ENCODE data around the gene COL6A5. TPM values are rescaled to one million over a fixed set of nuclear protein-coding genes. Genes with fewer than 3 reads are reported as not detected.
"Not testable (repeated sequence)": the region's sequence is repeated elsewhere in the genome, so short reads cannot be mapped to it uniquely, and the experiment has no call there.

COL6A5 gene
- total RNA-seq, 1 experiment from 2014 or later, result 0.04 TPM

DNA sequence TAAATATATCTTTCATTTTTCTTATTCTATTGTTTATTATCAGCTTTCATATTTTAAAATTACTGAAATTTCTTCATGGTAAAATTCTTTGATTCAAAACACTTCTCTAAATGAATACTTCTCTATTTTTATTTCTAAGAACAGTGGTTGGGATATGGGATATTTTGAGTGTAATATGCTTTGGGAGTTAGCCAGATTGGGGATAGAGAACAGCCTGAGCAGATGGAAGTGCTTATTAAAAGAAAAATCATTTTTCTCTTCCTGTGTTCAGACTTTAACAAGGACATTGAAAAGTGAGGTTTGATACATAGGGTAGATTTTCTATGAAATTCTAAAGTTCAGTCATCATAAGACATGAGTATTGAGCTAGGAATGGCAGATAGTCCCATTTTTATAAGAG lies 84.8 kb downstream of the COL6A5 start:
- Histone ChIP-seq H3K79me1 (ENCODE audit: insufficient read depth, low read depth, low read length, poor library complexity, severe bottlenecking) (no peaks in the 10 kb centered on the region), H2BK20ac (ENCODE audit: low read depth, low read length, poor library complexity, severe bottlenecking) (no peak overlapping the region), H4K8ac (replicated peaks; ENCODE audit: insufficient read length, low read depth, low read length) (no peak overlapping the region), H3K9ac (ENCODE audit: extremely low read depth, insufficient read length, low read length) (no peak overlapping the region), H3K27ac (ENCODE audit: insufficient read length, low read depth, low read length) (no peak overlapping the region), H3K18ac (ENCODE audit: insufficient read length, low read depth, low read length) (no peak overlapping the region), H2AK5ac (ENCODE audit: insufficient read length, low read length) (no peak overlapping the region), H3K23me2 (ENCODE audit: insufficient read length, low read depth, low read length, poor library complexity, severe bottlenecking) (no peaks in the 10 kb centered on the region), H3K4me1 (ENCODE audit: insufficient read depth, low read length) (no peaks in the 10 kb centered on the region), H4K5ac (ENCODE audit: insufficient read length, low read depth, low read length) (no peak overlapping the region), H4K20me1 (ENCODE audit: control insufficient read depth, insufficient read depth, insufficient read length) (no peaks in the 10 kb centered on the region), H2AFZ (ENCODE audit: low read length) (no peak overlapping the region), H3K4me2 (ENCODE audit: insufficient read depth, insufficient read length, low read length) (no peak overlapping the region), H2BK5ac (ENCODE audit: insufficient read length, low read length) (no peak overlapping the region), H3K23ac (ENCODE audit: insufficient read length, low read depth, low read length) (no peak overlapping the region), H3K14ac (ENCODE audit: insufficient read depth, low read length) (no peak overlapping the region), H4K91ac (ENCODE audit: insufficient read length, low read depth, low read length) (no peak overlapping the region), H2BK12ac (ENCODE audit: insufficient read length, low read depth, low read length) (no peak overlapping the region), H3K27me3 (ENCODE audit: insufficient read depth, low read length) (no peaks in the 10 kb centered on the region), H2BK120ac (ENCODE audit: low read depth, low read length, poor library complexity, severe bottlenecking) (no peak overlapping the region), H3K79me2 (ENCODE audit: insufficient read depth, low read length) (no peaks in the 10 kb centered on the region), H2BK15ac (ENCODE audit: low read depth, low read length) (no peak overlapping the region), H3K9me3 (ENCODE audit: control insufficient read depth, low read depth, low read length) (no peaks in the 10 kb centered on the region), H3K4ac (ENCODE audit: low read depth, low read length) (no peak overlapping the region), H3K56ac (ENCODE audit: insufficient read length, low read depth, low read length) (no peak overlapping the region), H3T11ph (ENCODE audit: low read length) (no peak overlapping the region)
- H3K4me1 Mint-ChIP-seq, result peaks cover 7 to 8% of the 10 kb centered on the region in 2 experiments
- no peak for DNase-seq
- no peak overlapping the region for H3K27ac Mint-ChIP-seq
- H3K36me3 Mint-ChIP-seq (ENCODE audit: insufficient read depth in 1 of 3, low read depth in 3 of 3), result no peaks in the 10 kb centered on the region
- H3K27me3 Mint-ChIP-seq (ENCODE audit: low read depth), result peaks cover 2% of the 10 kb centered on the region; the same call in 1 of the 2 replicates
- H3K4me3 Mint-ChIP-seq, result no peak overlapping the region
- no peaks in the 10 kb centered on the region; a peak in 3 of 5 replicates for H3K9me3 Mint-ChIP-seq
- TF ChIP-seq CTCF (conservative IDR thresholded peaks at IDR 0.05), result no peak

DNA sequence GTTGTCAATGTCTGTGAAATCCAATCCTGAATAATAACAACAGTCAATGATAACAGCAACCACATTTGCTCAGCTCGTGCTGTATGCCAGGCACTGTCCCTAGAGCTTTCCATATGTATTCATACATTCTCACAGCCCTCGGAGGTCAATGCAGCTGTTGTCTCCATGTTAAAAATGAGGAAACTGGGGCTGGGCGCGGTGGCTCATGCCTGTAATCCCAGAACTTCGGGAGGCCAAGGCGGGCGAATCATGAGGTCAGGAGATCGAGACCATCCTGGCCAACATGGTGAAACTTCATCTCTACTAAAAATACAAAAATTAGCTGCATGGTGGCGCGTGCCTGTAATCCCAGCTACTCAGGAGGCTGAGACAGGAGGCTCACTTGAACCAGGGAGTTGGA lies 86.6 kb downstream of the COL6A5 start:
- not testable (repeated sequence) for DNase-seq; H3K18ac ChIP-seq (ENCODE audit: insufficient read length, low read depth, low read length); H3K4me2 ChIP-seq (ENCODE audit: insufficient read depth, insufficient read length, low read length); H3K79me2 ChIP-seq (ENCODE audit: insufficient read depth, low read length); H3K27me3 ChIP-seq (ENCODE audit: insufficient read depth, low read length); H2BK5ac ChIP-seq (ENCODE audit: insufficient read length, low read length); H3K23me2 ChIP-seq (ENCODE audit: insufficient read length, low read depth, low read length, poor library complexity, severe bottlenecking); H3K14ac ChIP-seq (ENCODE audit: insufficient read depth, low read length); H3T11ph ChIP-seq (ENCODE audit: low read length); H2BK12ac ChIP-seq (ENCODE audit: insufficient read length, low read depth, low read length); H2AFZ ChIP-seq (ENCODE audit: low read length); H3K4me3 Mint-ChIP-seq; H3K9me3 ChIP-seq (ENCODE audit: control insufficient read depth, low read depth, low read length); H3K4me1 Mint-ChIP-seq; H3K27ac Mint-ChIP-seq; H3K4me1 ChIP-seq (ENCODE audit: insufficient read depth, low read length); H4K8ac ChIP-seq (replicated peaks; ENCODE audit: insufficient read length, low read depth, low read length); H4K5ac ChIP-seq (ENCODE audit: insufficient read length, low read depth, low read length); H2AK5ac ChIP-seq (ENCODE audit: insufficient read length, low read length); H2BK15ac ChIP-seq (ENCODE audit: low read depth, low read length); H2BK20ac ChIP-seq (ENCODE audit: low read depth, low read length, poor library complexity, severe bottlenecking); H2BK120ac ChIP-seq (ENCODE audit: low read depth, low read length, poor library complexity, severe bottlenecking); H3K56ac ChIP-seq (ENCODE audit: insufficient read length, low read depth, low read length); H3K27ac ChIP-seq (ENCODE audit: insufficient read length, low read depth, low read length); H3K36me3 Mint-ChIP-seq (ENCODE audit: insufficient read depth in 1 of 3, low read depth in 3 of 3); H3K23ac ChIP-seq (ENCODE audit: insufficient read length, low read depth, low read length); H3K4ac ChIP-seq (ENCODE audit: low read depth, low read length); H3K9ac ChIP-seq (ENCODE audit: extremely low read depth, insufficient read length, low read length); H3K79me1 ChIP-seq (ENCODE audit: insufficient read depth, low read depth, low read length, poor library complexity, severe bottlenecking); H4K91ac ChIP-seq (ENCODE audit: insufficient read length, low read depth, low read length); H3K27me3 Mint-ChIP-seq (ENCODE audit: low read depth); H4K20me1 ChIP-seq (ENCODE audit: control insufficient read depth, insufficient read depth, insufficient read length); H3K9me3 Mint-ChIP-seq
- no CpG with 5 or more reads among the region's 10 CpGs for WGBS (ENCODE audit: extremely low coverage, insufficient read length, low lambda C conversion rate)
